HG02623 (cell line): ENCODE results near the gene ZDHHC14.
"Not testable (repeated sequence)": the region's sequence is repeated elsewhere in the genome, so short reads cannot be mapped to it uniquely, and the experiment has no call there.

Experiments used
- ATAC-seq: cut with Tn5 transposase; IDR thresholded peaks from one replicate; pipeline ENCODE4 v1.9.1; 2021; ENCODE audit warnings: moderate library complexity; ENCODE audit not compliant: unreplicated experiment

The ZDHHC14 gene

GRCh38 chr6:157676241-157676640 lies 295.3 kb downstream of the ZDHHC14 start:
- ATAC-seq: no peak

GRCh38 chr6:157677235-157677634 lies 296.2 kb downstream of the ZDHHC14 start:
- no peak for ATAC-seq

- ATAC-seq: no peak
These were observed 298.9 kb downstream of the ZDHHC14 start for GRCh38 chr6:157679605-157680580.

GRCh38 chr6:157681041-157681650 lies 300.2 kb downstream of the ZDHHC14 start:
- no peak for ATAC-seq

- ATAC-seq: no peak
These were observed 302.0 kb downstream of the ZDHHC14 start for GRCh38 chr6:157682856-157683481.

GRCh38 chr6:157683707-157684106 lies 302.7 kb downstream of the ZDHHC14 start:
- ATAC-seq: no peak

GRCh38 chr6:157684620-157685299 lies 303.8 kb downstream of the ZDHHC14 start:
- ATAC-seq: no peak

GRCh38 chr6:157685596-157686280 lies 304.7 kb downstream of the ZDHHC14 start:
- ATAC-seq: no peak

- ATAC-seq: no peak
These were observed 307.4 kb downstream of the ZDHHC14 start for GRCh38 chr6:157688275-157688959.

GRCh38 chr6:157688960-157689599 lies 308.1 kb downstream of the ZDHHC14 start:
- ATAC-seq: no peak

GRCh38 chr6:157689875-157690274 lies 308.9 kb downstream of the ZDHHC14 start:
- ATAC-seq: no peak

- no peak for ATAC-seq
These were observed 309.6 kb downstream of the ZDHHC14 start for GRCh38 chr6:157690441-157691210.

GRCh38 chr6:157691621-157692020 lies 310.6 kb downstream of the ZDHHC14 start:
- not testable (repeated sequence) for ATAC-seq

- ATAC-seq: no peak
These were observed 312.9 kb downstream of the ZDHHC14 start for GRCh38 chr6:157693867-157694266.

GRCh38 chr6:157695301-157696040 lies 314.5 kb downstream of the ZDHHC14 start:
- ATAC-seq: no peak

- ATAC-seq: no peak
These were observed 319.0 kb downstream of the ZDHHC14 start for GRCh38 chr6:157699777-157700636.

- not testable (repeated sequence) for ATAC-seq
These were observed 325.4 kb downstream of the ZDHHC14 start for GRCh38 chr6:157706351-157706750.
